DND-41 (cell line): ENCODE measurements around the gene TERB1.

Experiments
- EZH2 ChIP-seq: IDR thresholded peaks from 3 replicates; pipeline ENCODE4 v1.6.1; 2012; ENCODE audit warnings: borderline replicate concordance, low read depth, mild to moderate bottlenecking, moderate library complexity, low read length, inconsistent platforms; ENCODE audit not compliant: severe bottlenecking
- TF ChIP-seq, protein P1 (sequence below): IDR thresholded peaks from 2 replicates; pipeline ENCODE4 v1.5.1; 2012; ENCODE audit warnings: borderline replicate concordance, low read length, moderate library complexity, mild to moderate bottlenecking; ENCODE audit not compliant: poor library complexity, severe bottlenecking; ENCODE audit errors: extremely low read depth

DNA sequence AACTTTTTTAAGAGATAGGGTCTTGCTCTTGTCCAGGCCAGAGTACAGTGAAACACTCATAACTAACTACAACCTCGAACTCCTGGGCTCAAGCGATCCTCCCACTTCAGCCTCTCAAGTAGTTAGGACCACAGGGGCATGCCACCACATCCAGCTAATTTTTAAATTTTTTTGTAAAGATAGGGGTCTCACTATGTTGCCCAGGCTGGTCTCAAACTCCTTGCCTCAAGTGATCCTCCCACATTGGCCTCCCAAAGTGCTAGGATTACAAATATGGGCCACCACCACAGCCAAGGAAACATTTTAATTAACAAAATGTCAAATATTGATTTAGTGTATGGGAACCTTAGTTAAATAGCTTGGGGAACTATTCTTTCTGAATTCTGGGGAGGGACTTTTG is 47.2 kb downstream of the TERB1 start:
- TF ChIP-seq, protein P1, sequence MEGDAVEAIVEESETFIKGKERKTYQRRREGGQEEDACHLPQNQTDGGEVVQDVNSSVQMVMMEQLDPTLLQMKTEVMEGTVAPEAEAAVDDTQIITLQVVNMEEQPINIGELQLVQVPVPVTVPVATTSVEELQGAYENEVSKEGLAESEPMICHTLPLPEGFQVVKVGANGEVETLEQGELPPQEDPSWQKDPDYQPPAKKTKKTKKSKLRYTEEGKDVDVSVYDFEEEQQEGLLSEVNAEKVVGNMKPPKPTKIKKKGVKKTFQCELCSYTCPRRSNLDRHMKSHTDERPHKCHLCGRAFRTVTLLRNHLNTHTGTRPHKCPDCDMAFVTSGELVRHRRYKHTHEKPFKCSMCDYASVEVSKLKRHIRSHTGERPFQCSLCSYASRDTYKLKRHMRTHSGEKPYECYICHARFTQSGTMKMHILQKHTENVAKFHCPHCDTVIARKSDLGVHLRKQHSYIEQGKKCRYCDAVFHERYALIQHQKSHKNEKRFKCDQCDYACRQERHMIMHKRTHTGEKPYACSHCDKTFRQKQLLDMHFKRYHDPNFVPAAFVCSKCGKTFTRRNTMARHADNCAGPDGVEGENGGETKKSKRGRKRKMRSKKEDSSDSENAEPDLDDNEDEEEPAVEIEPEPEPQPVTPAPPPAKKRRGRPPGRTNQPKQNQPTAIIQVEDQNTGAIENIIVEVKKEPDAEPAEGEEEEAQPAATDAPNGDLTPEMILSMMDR, result no peak
- no peak for TF ChIP-seq EZH2
